A549 treated with AZD9567 at 1 μM for 4 hours (cell line): ENCODE measurements around the gene LRP3. TPM values are rescaled to one million over a fixed set of nuclear protein-coding genes. Genes with fewer than 3 reads are reported as not detected.

Experiments used
- total RNA-seq: library from RNA; stranded (reverse); fragments of 200-300 nt; extraction: Qiagen RNA extraction; gene quantifications from 5 replicates; pipeline ENCODE4 v1.2.3, GENCODE V29; 2022; ENCODE audit not compliant: insufficient read depth

Gene LRP3, protein sequence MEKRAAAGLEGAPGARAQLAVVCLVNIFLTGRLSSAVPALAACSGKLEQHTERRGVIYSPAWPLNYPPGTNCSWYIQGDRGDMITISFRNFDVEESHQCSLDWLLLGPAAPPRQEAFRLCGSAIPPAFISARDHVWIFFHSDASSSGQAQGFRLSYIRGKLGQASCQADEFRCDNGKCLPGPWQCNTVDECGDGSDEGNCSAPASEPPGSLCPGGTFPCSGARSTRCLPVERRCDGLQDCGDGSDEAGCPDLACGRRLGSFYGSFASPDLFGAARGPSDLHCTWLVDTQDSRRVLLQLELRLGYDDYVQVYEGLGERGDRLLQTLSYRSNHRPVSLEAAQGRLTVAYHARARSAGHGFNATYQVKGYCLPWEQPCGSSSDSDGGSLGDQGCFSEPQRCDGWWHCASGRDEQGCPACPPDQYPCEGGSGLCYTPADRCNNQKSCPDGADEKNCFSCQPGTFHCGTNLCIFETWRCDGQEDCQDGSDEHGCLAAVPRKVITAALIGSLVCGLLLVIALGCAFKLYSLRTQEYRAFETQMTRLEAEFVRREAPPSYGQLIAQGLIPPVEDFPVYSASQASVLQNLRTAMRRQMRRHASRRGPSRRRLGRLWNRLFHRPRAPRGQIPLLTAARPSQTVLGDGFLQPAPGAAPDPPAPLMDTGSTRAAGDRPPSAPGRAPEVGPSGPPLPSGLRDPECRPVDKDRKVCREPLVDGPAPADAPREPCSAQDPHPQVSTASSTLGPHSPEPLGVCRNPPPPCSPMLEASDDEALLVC
- total RNA-seq, result 36.5 to 55.7 TPM (median 53.4 TPM) in 5 replicates

DNA sequence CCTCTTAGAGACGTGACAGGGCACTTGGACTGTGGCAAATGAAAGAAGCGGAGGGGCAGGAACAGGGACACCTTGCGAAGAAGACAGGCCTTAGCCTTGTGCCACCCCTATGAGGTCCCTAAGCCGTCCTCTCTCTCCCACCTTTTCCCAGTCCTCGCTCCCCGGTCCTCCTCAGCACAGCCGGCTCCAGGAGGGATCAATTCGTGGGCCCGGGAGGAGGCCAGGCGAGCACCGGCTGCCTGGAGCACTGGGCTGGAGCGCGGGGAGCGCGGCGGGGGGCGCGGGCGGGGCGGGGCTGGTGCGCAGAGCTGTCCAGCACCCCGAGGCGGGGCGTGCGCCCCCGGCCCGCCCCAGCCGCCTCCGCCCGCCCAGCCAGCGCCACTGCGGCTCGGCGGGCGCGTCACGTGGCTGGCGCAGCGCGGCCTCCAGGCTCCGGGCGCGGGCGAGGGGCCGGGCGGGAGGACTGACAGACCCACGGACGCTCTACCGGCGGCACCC is at the start of gene LRP3:
Gene LRP3, plus strand, starts transcription at position 466 of the 498 bp plus-strand sequence. CDS start 456 bp downstream, outside the sequence.

DNA sequence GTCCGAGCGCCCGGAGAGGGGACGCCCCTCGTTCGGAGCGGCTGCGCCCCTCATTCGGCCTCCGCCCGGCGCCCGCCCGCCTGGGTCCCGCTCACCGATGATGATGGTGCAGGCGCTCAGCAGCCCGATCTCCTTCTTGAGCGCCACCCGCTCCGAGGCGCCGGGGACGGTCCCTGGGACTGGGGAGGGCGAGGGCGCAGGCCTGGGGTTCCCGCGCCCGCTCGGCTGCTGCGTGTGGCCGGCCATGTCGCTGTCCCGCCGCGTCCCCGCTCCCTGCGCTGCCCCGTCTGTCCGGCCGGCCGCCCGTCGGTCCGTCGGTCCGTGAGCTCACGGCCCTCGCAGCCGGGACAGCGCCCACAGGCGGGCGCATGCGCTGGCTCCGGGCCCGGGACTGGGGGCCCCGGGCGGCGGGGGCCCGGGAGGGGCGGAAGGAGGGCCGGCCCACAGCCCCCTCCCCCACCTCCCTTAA is 31.4 kb downstream of the LRP3 start, which contains the start of gene SLC7A10:
Gene SLC7A10, minus strand, starts transcription at position 393 of the 469 bp plus-strand sequence. Its CDS starts 147 bp downstream, at position 246.

Other genes starting within 250 kb of the LRP3 start
- gene CEP89, start 222.4 kb upstream of the LRP3 start, total RNA-seq, result 41.5 to 49.0 TPM (median 47.7 TPM) in 5 replicates
- 11.2 to 15.4 TPM (median 13.8 TPM) in 5 replicates for gene FAAP24, start 222.1 kb upstream of the LRP3 start, total RNA-seq
- gene RHPN2, start 129.4 kb upstream of the LRP3 start, total RNA-seq, result 44.8 to 94.8 TPM (median 51.7 TPM) in 5 replicates
- gene GPATCH1, start 113.1 kb upstream of the LRP3 start, total RNA-seq, result 13.9 to 15.3 TPM (median 14.3 TPM) in 5 replicates
- gene WDR88, start 62.2 kb upstream of the LRP3 start, total RNA-seq, result 0.23 TPM in 1 of 5 replicates, not detected in the others
- gene SLC7A10, start 31.5 kb downstream of the LRP3 start, total RNA-seq, result 0.05 to 0.12 TPM (median 0.09 TPM) in 4 of 5 replicates, not detected in the other
- 6.0 to 10.4 TPM (median 10.2 TPM) in 5 replicates for gene CEBPA, start 108.2 kb downstream of the LRP3 start, total RNA-seq
- 35.7 to 41.3 TPM (median 39.2 TPM) in 5 replicates for gene CEBPG, start 179.4 kb downstream of the LRP3 start, total RNA-seq